GM12878 (cell line): ENCODE measurements around the gene PUS7. TPM values are rescaled to one million over a fixed set of nuclear protein-coding genes. Genes with fewer than 3 reads are reported as not detected.

Experiments used
- ATAC-seq: fragments of 200-7000 bp; cut with Tn5 transposase; 3 replicates; pipeline ENCODE4 v1.9.1; 2020; ENCODE audit warnings: mild to moderate bottlenecking, moderate library complexity
- BruUV-seq: library from RNA; stranded (reverse); fragments of 400-500 nt; replicated peaks from 2 replicates; lab custom pipeline; 2021; lab: Mats Ljungman, UMichigan
- CTCF ChIA-PET: fragments of 300-600 bp; sonication (Branson Sonifier 250); formaldehyde crosslinking; extraction: SDS; loops from one replicate; lab custom pipeline; 2021; ENCODE audit warnings: inconsistent platforms; lab: Yijun Ruan, JAX
- POLR2A ChIA-PET: fragments of 350-600 bp; formaldehyde crosslinking; extraction: SDS; loops from one replicate; lab custom pipeline; 2021; ENCODE audit warnings: inconsistent platforms; lab: Charles Lee
- RAD21 ChIA-PET: fragments of 300-600 bp; sonication (Branson Sonifier 250); formaldehyde crosslinking; loops from one replicate; lab custom pipeline; 2023; ENCODE audit warnings: antibody characterized with exemption; ENCODE audit not compliant: unreplicated experiment; lab: Charles Lee
- SMC1A ChIA-PET: fragments of 300-600 bp; sonication (Branson Sonifier 250); formaldehyde crosslinking; loops from one replicate; lab custom pipeline; 2023; ENCODE audit not compliant: unreplicated experiment, uncharacterized antibody; lab: Charles Lee
- DNase-seq: peaks from one replicate; pipeline ENCODE4 v3.0.0-alpha.2; 2011; ENCODE audit warnings: low read depth, low spot score
- FAIRE-seq: peaks from 3 replicates; lab custom pipeline; 2011; peaks lifted over from hg19 to GRCh38; lab: Jason Lieb, UNC
- H2AFZ ChIP-seq: 2 replicates; pipeline ENCODE4 v1.6.0; 2011; ENCODE audit warnings: low read depth, low read length, control low read depth; ENCODE audit not compliant: control insufficient read depth
- H3K27ac ChIP-seq: 2 replicates; pipeline ENCODE4 v1.5.1; 2011; ENCODE audit warnings: control low read depth; ENCODE audit not compliant: control insufficient read depth, insufficient read depth
- H3K27me3 ChIP-seq, 2 experiments: replicated peaks in 1 of 2; 2 replicates each; pipeline versions ENCODE4 v1.6.0 to v1.6.1; 2011; ENCODE audit warnings: low read length in 1 of 2; ENCODE audit not compliant: control insufficient read depth in 2 of 2, insufficient read depth in 2 of 2
- H3K36me3 ChIP-seq, 2 experiments: 2 replicates each; pipeline ENCODE4 v1.5.1; 2011; ENCODE audit warnings: low read length in 1 of 2; ENCODE audit not compliant: control insufficient read depth in 2 of 2, insufficient read depth in 2 of 2
- H3K4me1 ChIP-seq: 2 replicates; pipeline ENCODE4 v1.6.1; 2011; ENCODE audit warnings: mild to moderate bottlenecking, low read length, moderate library complexity, mixed read lengths; ENCODE audit not compliant: control insufficient read depth, insufficient read depth
- H3K4me2 ChIP-seq: 2 replicates; pipeline ENCODE4 v1.6.0; 2011; ENCODE audit warnings: control low read depth; ENCODE audit not compliant: control insufficient read depth, insufficient read depth
- H3K4me3 ChIP-seq: fragments of 200-600 bp; sonication (generic); 2 replicates; pipeline ENCODE4 v1.5.1; 2016
- H3K79me2 ChIP-seq: 2 replicates; pipeline ENCODE4 v1.6.0; 2011; ENCODE audit warnings: low read length; ENCODE audit not compliant: control insufficient read depth, insufficient read depth
- H3K9ac ChIP-seq: 2 replicates; pipeline ENCODE4 v1.8.0; 2011; ENCODE audit warnings: low read length, control low read depth, mixed read lengths; ENCODE audit not compliant: control insufficient read depth, insufficient read depth
- H3K9me3 ChIP-seq: replicated peaks from 3 replicates; pipeline ENCODE4 v1.5.1; 2011; ENCODE audit warnings: mild to moderate bottlenecking, low read length; ENCODE audit not compliant: control insufficient read depth, insufficient read depth
- H4K20me1 ChIP-seq: 2 replicates; pipeline ENCODE4 v1.6.0; 2011; ENCODE audit not compliant: control insufficient read depth, insufficient read depth
- EGR1 ChIP-seq, 2 experiments: IDR thresholded peaks; 1 replicate in 1 of 2; 2 replicates in 1 of 2; pipeline ENCODE4 v1.6.1; 2011 to 2012; ENCODE audit warnings: low read depth in 2 of 2, low read length in 2 of 2, borderline replicate concordance in 1 of 2, mild to moderate bottlenecking in 1 of 2, moderate library complexity in 1 of 2
- ELK1 ChIP-seq: IDR thresholded peaks from 2 replicates; pipeline ENCODE4 v1.6.1; 2012; ENCODE audit warnings: low read depth, low read length, improper control_type of control experiment
- EZH2 ChIP-seq: IDR thresholded peaks from 2 replicates; pipeline ENCODE4 v1.6.1; 2012; ENCODE audit warnings: low read depth, mild to moderate bottlenecking, control low read depth, inconsistent platforms, low read length, borderline replicate concordance; ENCODE audit not compliant: control insufficient read depth
- FOS ChIP-seq: IDR thresholded peaks from 3 replicates; pipeline ENCODE4 v1.6.1; 2011; ENCODE audit warnings: borderline replicate concordance; ENCODE audit not compliant: insufficient read length; ENCODE audit errors: extremely low read depth
- MEF2B ChIP-seq: fragments of 450-650 bp; IDR thresholded peaks from 2 replicates; pipeline ENCODE4 v1.6.1; 2018; ENCODE audit warnings: mild to moderate bottlenecking, moderate library complexity; ENCODE audit not compliant: partially characterized antibody, poor library complexity, severe bottlenecking
- NRF1 ChIP-seq: conservative IDR thresholded peaks from 2 replicates; pipeline ENCODE4 v1.6.1; 2011; ENCODE audit warnings: mild to moderate bottlenecking, low read depth, low read length, improper control_type of control experiment
- RAD51 ChIP-seq: fragments of 450-650 bp; IDR thresholded peaks from 2 replicates; pipeline ENCODE4 v1.6.1; 2016; ENCODE audit warnings: moderate library complexity, mild to moderate bottlenecking, inconsistent platforms
- RB1 ChIP-seq: fragments of 450-650 bp; formaldehyde crosslinking; IDR thresholded peaks from 2 replicates; pipeline ENCODE4 v1.6.1; 2017; ENCODE audit warnings: mild to moderate bottlenecking, borderline replicate concordance
- SUPT20H ChIP-seq: IDR thresholded peaks from 2 replicates; pipeline ENCODE4 v1.6.1; 2011; ENCODE audit warnings: low read depth, mild to moderate bottlenecking, low read length, moderate library complexity, borderline replicate concordance; ENCODE audit not compliant: control insufficient read depth
- ZBTB33 ChIP-seq: fragments of 450-650 bp; IDR thresholded peaks from 2 replicates; pipeline ENCODE4 v1.6.1; 2017; ENCODE audit warnings: mild to moderate bottlenecking
- ZBTB40 ChIP-seq: fragments of 450-650 bp; IDR thresholded peaks from 2 replicates; pipeline ENCODE4 v1.6.1; 2016; ENCODE audit warnings: mild to moderate bottlenecking, moderate library complexity, borderline replicate concordance
- WGBS: methylation state at CpG from one replicate; pipeline ENCODE4 v1.1.6; 2016; ENCODE audit warnings: low lambda C conversion rate; ENCODE audit not compliant: insufficient replicate concordance, insufficient coverage; ENCODE audit errors: missing lambda C conversion rate; 5-methylcytosine and 5-hydroxymethylcytosine counted together
- in situ Hi-C: fragments of 300-500 bp; cut with MboI; formaldehyde crosslinking; loops from 9 replicates; pipeline ENCODE4 v1.14.3; 2018; ENCODE audit warnings: mixed read lengths
- intact Hi-C: fragments of 100-400 bp; cut with micrococcal nuclease; formaldehyde crosslinking; loops from one replicate; pipeline ENCODE4 v1.14.2; 2022; ENCODE audit not compliant: unreplicated experiment
- polyA plus RNA-seq, 11 experiments: library from polyadenylated mRNA; depleted of rRNA in 4 of 11; unstranded in 6 of 11; stranded (reverse) in 5 of 11; fragments of >200 nt; fragmentation: Nextera tagmentation in 4 of 11; fragmentation: Illumina TruSeq in 1 of 11; extraction: Ambion mirVana in 4 of 11; extraction: Trizol in 1 of 11; gene quantifications; 1 replicate in 1 of 11; 2 replicates in 10 of 11; pipeline versions ENCODE4 v1.2.1 to v1.2.3, GENCODE V29; 2011 to 2016; ENCODE audit warnings: inconsistent platforms in 2 of 11, missing spikeins in 2 of 11, low read depth in 1 of 11
- total RNA-seq, 4 experiments: library from RNA; depleted of rRNA in 3 of 4; stranded (reverse); fragments of >200 nt in 3 of 4; fragmentation: Illumina TruSeq in 1 of 4; extraction: Trizol in 1 of 4; gene quantifications; 2 replicates each; pipeline versions ENCODE4 v1.2.1 to v1.2.3, GENCODE V29; 2013 to 2021
- TF ChIP-seq, protein P1 (sequence below): fragments of 450-650 bp; IDR thresholded peaks from 2 replicates; pipeline ENCODE4 v1.6.1; 2017; ENCODE audit warnings: mild to moderate bottlenecking, moderate library complexity

The PUS7 gene
- total and polyA plus RNA-seq, 10 of the 15 experiments (the other 5 are each of a cell fraction or from before 2014, with no cell fraction given), result 5.6 to 28.5 (median 22.4) TPM

GRCh38 chr7:105480931-105481330 is 41.1 kb downstream of the PUS7 start:
- ChIA-PET RAD21 (no interaction called here), CTCF (interaction anchor here (1.0 to 1.1 kb wide), 2 partner anchors 9 to 500 kb away, joined by 3 read pairs; no protein-coding TSS in a partner anchor), POLR2A (no interaction called here), SMC1A (interaction anchor here (0.6 to 0.9 kb wide), 2 partner anchors 18 to 114 kb away, joined by 3 read pairs; no protein-coding TSS in a partner anchor)
- no peak overlapping the region for H2AFZ ChIP-seq
- H3K9me3 ChIP-seq, result no peaks in the 10 kb centered on the region
- no peaks in the 10 kb centered on the region for H4K20me1 ChIP-seq
- no peak overlapping the region for H3K4me2 ChIP-seq
- ATAC-seq (no peak), FAIRE-seq (no peak), DNase-seq (no peak)
- H3K4me1 ChIP-seq, result no peaks in the 10 kb centered on the region
- H3K79me2 ChIP-seq, result no peaks in the 10 kb centered on the region
- H3K9ac ChIP-seq, result no peak overlapping the region
- 95% methylated on average over 4 of the region's 4 CpGs for WGBS
- no peaks in the 10 kb centered on the region for H3K27me3 ChIP-seq
- H3K36me3 ChIP-seq, result peaks cover 0 to 3% of the 10 kb centered on the region in 2 experiments; a peak in 2 of 4 replicates
- no peak overlapping the region for H3K4me3 ChIP-seq
- BruUV-seq, result no TSS peak
- in situ Hi-C loops, result no loop called here
- intact Hi-C loops, result no loop called here
- H3K27ac ChIP-seq, result no peak overlapping the region
- TF ChIP-seq ZBTB40 (no peak), RAD51 (no peak), MEF2B (no peak), RB1 (no peak), ZBTB33 (no peak), NRF1 (no peak), ELK1 (no peak), SUPT20H (no peak), FOS (no peak), EZH2 (no peak), EGR1 (IDR thresholded peaks at IDR 0.05; ENCODE audit: borderline replicate concordance in 1 of 2, low read depth in 2 of 2, low read length in 2 of 2) (no peak)
- TF ChIP-seq, protein P1, sequence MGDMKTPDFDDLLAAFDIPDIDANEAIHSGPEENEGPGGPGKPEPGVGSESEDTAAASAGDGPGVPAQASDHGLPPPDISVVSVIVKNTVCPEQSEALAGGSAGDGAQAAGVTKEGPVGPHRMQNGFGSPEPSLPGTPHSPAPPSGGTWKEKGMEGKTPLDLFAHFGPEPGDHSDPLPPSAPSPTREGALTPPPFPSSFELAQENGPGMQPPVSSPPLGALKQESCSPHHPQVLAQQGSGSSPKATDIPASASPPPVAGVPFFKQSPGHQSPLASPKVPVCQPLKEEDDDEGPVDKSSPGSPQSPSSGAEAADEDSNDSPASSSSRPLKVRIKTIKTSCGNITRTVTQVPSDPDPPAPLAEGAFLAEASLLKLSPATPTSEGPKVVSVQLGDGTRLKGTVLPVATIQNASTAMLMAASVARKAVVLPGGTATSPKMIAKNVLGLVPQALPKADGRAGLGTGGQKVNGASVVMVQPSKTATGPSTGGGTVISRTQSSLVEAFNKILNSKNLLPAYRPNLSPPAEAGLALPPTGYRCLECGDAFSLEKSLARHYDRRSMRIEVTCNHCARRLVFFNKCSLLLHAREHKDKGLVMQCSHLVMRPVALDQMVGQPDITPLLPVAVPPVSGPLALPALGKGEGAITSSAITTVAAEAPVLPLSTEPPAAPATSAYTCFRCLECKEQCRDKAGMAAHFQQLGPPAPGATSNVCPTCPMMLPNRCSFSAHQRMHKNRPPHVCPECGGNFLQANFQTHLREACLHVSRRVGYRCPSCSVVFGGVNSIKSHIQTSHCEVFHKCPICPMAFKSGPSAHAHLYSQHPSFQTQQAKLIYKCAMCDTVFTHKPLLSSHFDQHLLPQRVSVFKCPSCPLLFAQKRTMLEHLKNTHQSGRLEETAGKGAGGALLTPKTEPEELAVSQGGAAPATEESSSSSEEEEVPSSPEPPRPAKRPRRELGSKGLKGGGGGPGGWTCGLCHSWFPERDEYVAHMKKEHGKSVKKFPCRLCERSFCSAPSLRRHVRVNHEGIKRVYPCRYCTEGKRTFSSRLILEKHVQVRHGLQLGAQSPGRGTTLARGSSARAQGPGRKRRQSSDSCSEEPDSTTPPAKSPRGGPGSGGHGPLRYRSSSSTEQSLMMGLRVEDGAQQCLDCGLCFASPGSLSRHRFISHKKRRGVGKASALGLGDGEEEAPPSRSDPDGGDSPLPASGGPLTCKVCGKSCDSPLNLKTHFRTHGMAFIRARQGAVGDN, result no peak
